Activated CD8-positive, alpha-beta memory T cell treated with anti-CD3 and anti-CD28 coated beads, Interleukin-2, amount 50 U/mL, for 48 hours (primary cell): ENCODE results near the gene TMEM138.

ENCODE experiments used
- DNase-seq: peaks from one replicate; pipeline ENCODE4 v3.0.0-alpha.2; 2020

Gene TMEM138

DNA sequence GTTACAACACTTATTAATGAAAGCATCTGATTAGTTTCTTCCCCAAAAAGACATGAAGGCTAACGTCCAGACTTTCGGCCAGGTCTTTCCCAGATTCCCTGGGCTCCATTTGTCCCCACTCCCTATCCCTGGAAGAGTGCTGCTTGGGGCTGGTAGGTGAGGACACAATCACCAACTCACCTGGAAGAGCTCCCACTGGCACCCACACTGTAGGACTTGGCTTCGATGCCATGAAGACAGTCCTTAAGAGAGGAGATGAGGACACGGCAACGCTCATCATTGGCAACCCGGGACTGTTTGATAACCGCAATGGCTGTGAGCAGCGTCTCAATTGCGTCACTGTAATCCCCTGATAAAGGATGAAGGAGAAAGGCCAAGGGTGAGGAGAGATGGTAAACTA, 49.4 kb downstream of the TMEM138 start:
- no peak for DNase-seq

GRCh38 chr11:61413496-61413895, 51.3 kb downstream of the TMEM138 start:
- DNase-seq: no peak

GRCh38 chr11:61414547-61414946, 52.4 kb downstream of the TMEM138 start:
- DNase-seq: no peak

GRCh38 chr11:61415381-61415780, 53.2 kb downstream of the TMEM138 start:
- DNase-seq: no peak

GRCh38 chr11:61416941-61417340, 54.8 kb downstream of the TMEM138 start:
- DNase-seq: no peak

DNA sequence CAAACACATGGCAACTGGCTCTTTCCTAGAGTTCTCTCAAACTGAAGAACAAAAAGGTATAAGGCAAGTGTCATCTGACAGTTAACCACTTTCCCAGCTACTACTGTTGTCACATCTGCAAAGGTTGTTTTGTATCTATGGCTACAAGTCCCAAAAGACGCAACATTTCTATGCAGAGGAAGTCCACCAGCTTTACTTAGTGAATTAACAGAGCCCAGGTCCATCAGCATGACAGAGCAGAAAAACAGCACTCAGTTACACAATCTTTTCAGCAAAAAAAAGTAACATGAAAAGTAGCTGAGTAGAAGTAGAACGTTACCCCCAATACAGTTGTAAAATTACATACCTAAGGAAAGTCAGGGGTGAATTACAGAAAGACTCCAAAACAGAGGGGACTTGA, 55.5 kb downstream of the TMEM138 start:
- no peak for DNase-seq

DNA sequence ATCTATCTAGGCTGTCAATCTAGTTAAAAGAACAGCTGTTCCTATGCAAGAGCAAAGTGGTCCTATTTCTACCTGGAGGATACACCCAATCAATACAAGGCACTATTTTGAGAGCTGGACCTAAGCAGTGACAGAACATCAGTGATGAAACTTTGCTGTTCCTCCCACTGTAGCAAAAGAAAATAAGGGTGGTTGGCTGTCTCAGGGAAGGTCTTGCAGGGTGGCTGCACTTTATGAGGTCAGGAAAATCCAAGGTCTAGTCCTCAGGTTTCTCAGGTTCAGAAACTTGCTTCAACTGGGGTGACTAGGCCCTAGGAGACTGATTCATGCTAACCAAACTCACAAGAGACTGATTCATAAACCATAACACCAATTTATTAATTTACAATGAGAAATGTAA, 56.0 kb downstream of the TMEM138 start:
- DNase-seq: no peak
